OCI-LY3 (cell line): Measurements from ENCODE around the gene PTPRT.

Experiments used
- CTCF ChIP-seq: fragments of 200-600, 300-600 bp; sonication (generic); IDR thresholded peaks from 2 replicates; pipeline ENCODE4 v1.5.1; 2014; ENCODE audit warnings: antibody characterized with exemption, low read length, low read depth
- EZH2phosphoT487 ChIP-seq: fragments of 200-600 bp; shearing (Covaris generic); IDR thresholded peaks from 2 replicates; pipeline ENCODE4 v1.6.1; 2018; ENCODE audit warnings: antibody characterized with exemption, mixed run types, low read depth

DNA sequence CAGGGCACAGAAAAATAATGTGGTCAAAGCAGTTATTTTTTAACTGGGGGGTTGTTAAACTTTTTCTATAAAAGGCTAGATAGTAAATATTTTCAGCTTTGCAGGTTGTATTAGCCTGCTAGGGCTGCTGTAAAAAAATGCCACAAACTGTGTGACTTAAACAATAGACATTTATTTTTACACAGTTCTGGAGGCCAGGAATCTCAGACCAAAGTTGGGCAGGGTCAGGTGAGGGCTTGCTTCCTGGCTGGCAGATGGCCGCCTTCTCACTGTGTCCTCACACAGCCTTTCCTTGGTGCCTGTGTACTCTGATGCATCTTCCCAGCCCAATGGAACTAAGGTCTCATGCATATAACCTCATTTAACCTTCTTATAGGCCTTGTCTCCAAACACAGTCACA is 294.7 kb downstream of the PTPRT start:
- TF ChIP-seq CTCF (no peak), EZH2phosphoT487 (no peak)
